H9 (cell line): ENCODE results near the gene NFKB1. TPM values are rescaled to one million over a fixed set of nuclear protein-coding genes. Genes with fewer than 3 reads are reported as not detected.

Experiments used
- DNase-seq: peaks from one replicate; pipeline ENCODE4 v3.0.0-alpha.2; 2017
- H2AFZ ChIP-seq: one replicate; pipeline ENCODE4 v1.6.1; 2013; ENCODE audit warnings: mild to moderate bottlenecking, low read length, control low read depth, moderate library complexity
- H2AK5ac ChIP-seq: 2 replicates; pipeline ENCODE4 v1.6.1; 2013; ENCODE audit warnings: low read length, control low read depth, mixed read lengths; ENCODE audit not compliant: insufficient read length
- H2BK120ac ChIP-seq: one replicate; pipeline ENCODE4 v1.6.1; 2013; ENCODE audit warnings: low read depth, mild to moderate bottlenecking, low read length, control low read depth, inconsistent platforms; ENCODE audit not compliant: poor library complexity, severe bottlenecking
- H2BK12ac ChIP-seq: 2 replicates; pipeline ENCODE4 v1.6.1; 2013; ENCODE audit warnings: low read length, control low read depth, mixed read lengths, low read depth; ENCODE audit not compliant: insufficient read length
- H2BK15ac ChIP-seq: 2 replicates; pipeline ENCODE4 v1.6.1; 2013; ENCODE audit warnings: low read depth, low read length, control low read depth
- H2BK20ac ChIP-seq: one replicate; pipeline ENCODE4 v1.6.1; 2013; ENCODE audit warnings: low read depth, mild to moderate bottlenecking, low read length, control low read depth, inconsistent platforms; ENCODE audit not compliant: poor library complexity, severe bottlenecking
- H2BK5ac ChIP-seq: 2 replicates; pipeline ENCODE4 v1.6.1; 2013; ENCODE audit warnings: low read length, control low read depth, mixed read lengths; ENCODE audit not compliant: insufficient read length
- H3K14ac ChIP-seq: 2 replicates; pipeline ENCODE4 v1.6.1; 2013; ENCODE audit warnings: low read length, control low read depth; ENCODE audit not compliant: insufficient read depth
- H3K18ac ChIP-seq: 2 replicates; pipeline ENCODE4 v1.6.1; 2013; ENCODE audit warnings: low read depth, mild to moderate bottlenecking, mixed read lengths, low read length, control low read depth; ENCODE audit not compliant: insufficient read length
- H3K23ac ChIP-seq: 2 replicates; pipeline ENCODE4 v1.6.1; 2013; ENCODE audit warnings: low read length, control low read depth, mixed read lengths, low read depth; ENCODE audit not compliant: insufficient read length
- H3K23me2 ChIP-seq: 2 replicates; pipeline ENCODE4 v1.6.1; 2013; ENCODE audit warnings: low read depth, mild to moderate bottlenecking, mixed read lengths, low read length, control low read depth; ENCODE audit not compliant: insufficient read length, poor library complexity, severe bottlenecking
- H3K27ac ChIP-seq: 2 replicates; pipeline ENCODE4 v1.5.1; 2013; ENCODE audit warnings: low read length, control low read depth, mixed read lengths, low read depth; ENCODE audit not compliant: insufficient read length
- H3K27me3 ChIP-seq: 2 replicates; pipeline ENCODE4 v1.6.1; 2013; ENCODE audit warnings: low read length, control low read depth, inconsistent platforms; ENCODE audit not compliant: insufficient read depth
- H3K4ac ChIP-seq: 2 replicates; pipeline ENCODE4 v1.6.1; 2013; ENCODE audit warnings: low read depth, mild to moderate bottlenecking, control low read depth, inconsistent platforms, low read length, moderate library complexity
- H3K4me1 ChIP-seq: 2 replicates; pipeline ENCODE4 v1.6.1; 2013; ENCODE audit warnings: low read length, control low read depth, inconsistent platforms; ENCODE audit not compliant: insufficient read depth
- H3K4me2 ChIP-seq: 2 replicates; pipeline ENCODE4 v1.6.1; 2013; ENCODE audit warnings: low read length, control low read depth, mixed read lengths; ENCODE audit not compliant: insufficient read length, insufficient read depth
- H3K56ac ChIP-seq: 2 replicates; pipeline ENCODE4 v1.6.1; 2013; ENCODE audit warnings: low read depth, mild to moderate bottlenecking, mixed read lengths, low read length, control low read depth; ENCODE audit not compliant: insufficient read length
- H3K79me1 ChIP-seq: 2 replicates; pipeline ENCODE4 v1.6.1; 2013; ENCODE audit warnings: low read depth, mild to moderate bottlenecking, moderate library complexity, low read length, control low read depth, inconsistent platforms; ENCODE audit not compliant: insufficient read depth, poor library complexity, severe bottlenecking
- H3K79me2 ChIP-seq: 2 replicates; pipeline ENCODE4 v1.6.1; 2013; ENCODE audit warnings: low read length, control low read depth, inconsistent platforms; ENCODE audit not compliant: insufficient read depth
- H3K9ac ChIP-seq: 2 replicates; pipeline ENCODE4 v1.6.1; 2013; ENCODE audit warnings: low read length, control low read depth, mixed read lengths; ENCODE audit not compliant: insufficient read length; ENCODE audit errors: extremely low read depth
- H3K9me3 ChIP-seq: one replicate; pipeline ENCODE4 v1.6.1; 2013; ENCODE audit warnings: low read depth, low read length, inconsistent platforms; ENCODE audit not compliant: control insufficient read depth
- H3T11ph ChIP-seq: one replicate; pipeline ENCODE4 v1.6.1; 2013; ENCODE audit warnings: mild to moderate bottlenecking, low read length, control low read depth, inconsistent platforms
- H4K20me1 ChIP-seq: one replicate; pipeline ENCODE4 v1.6.1; 2013; ENCODE audit not compliant: control insufficient read depth, insufficient read length, insufficient read depth
- H4K5ac ChIP-seq: 2 replicates; pipeline ENCODE4 v1.6.1; 2013; ENCODE audit warnings: low read depth, mild to moderate bottlenecking, mixed read lengths, low read length, control low read depth; ENCODE audit not compliant: insufficient read length
- H4K8ac ChIP-seq: replicated peaks from 2 replicates; pipeline ENCODE4 v1.6.1; 2013; ENCODE audit warnings: low read length, control low read depth, mixed read lengths, low read depth; ENCODE audit not compliant: insufficient read length
- H4K91ac ChIP-seq: 2 replicates; pipeline ENCODE4 v1.6.1; 2013; ENCODE audit warnings: low read depth, mild to moderate bottlenecking, moderate library complexity, mixed read lengths, low read length, control low read depth; ENCODE audit not compliant: insufficient read length
- H3K27ac Mint-ChIP-seq, 3 experiments: 2 replicates in 2 of 3; 3 replicates in 1 of 3; pipeline ENCODE4 v1.8.0; 2020 to 2021; ENCODE audit warnings: mixed read lengths in 3 of 3, mild to moderate bottlenecking in 1 of 3, moderate library complexity in 1 of 3
- H3K27me3 Mint-ChIP-seq: 2 replicates; pipeline ENCODE4 v1.8.0; 2021; ENCODE audit warnings: low read depth, mild to moderate bottlenecking, moderate library complexity, mixed read lengths
- H3K36me3 Mint-ChIP-seq, 3 experiments: 2 replicates in 2 of 3; 3 replicates in 1 of 3; pipeline ENCODE4 v1.8.0; 2020 to 2021; ENCODE audit warnings: low read depth in 3 of 3, mixed read lengths in 3 of 3; ENCODE audit not compliant: insufficient read depth in 1 of 3
- H3K4me1 Mint-ChIP-seq, 2 experiments: 2 replicates each; pipeline ENCODE4 v1.8.0; 2020; ENCODE audit warnings: mixed read lengths in 2 of 2
- H3K4me3 Mint-ChIP-seq, 2 experiments: 2 replicates in 1 of 2; 3 replicates in 1 of 2; pipeline ENCODE4 v1.8.0; 2020 to 2021; ENCODE audit warnings: mild to moderate bottlenecking in 2 of 2, mixed read lengths in 2 of 2, moderate library complexity in 1 of 2
- H3K9me3 Mint-ChIP-seq, 2 experiments: 2 replicates in 1 of 2; 3 replicates in 1 of 2; pipeline ENCODE4 v1.8.0; 2020; ENCODE audit warnings: mild to moderate bottlenecking in 2 of 2, mixed read lengths in 2 of 2, moderate library complexity in 1 of 2
- WGBS: extraction: QIAGEN DNeasy Blood & Tissue Kit; methylation state at CpG from one replicate; pipeline ENCODE4 v1.1.7; 2013; ENCODE audit warnings: missing lambda C conversion rate, low lambda C conversion rate, mixed read lengths; ENCODE audit not compliant: insufficient read length; ENCODE audit errors: extremely low coverage; 5-methylcytosine and 5-hydroxymethylcytosine counted together
- total RNA-seq: library from RNA; stranded (reverse); gene quantifications from 2 replicates; pipeline ENCODE4 v1.2.1, GENCODE V29; 2021
- TF ChIP-seq, protein P1 (sequence below): fragments of 200-600 bp; sonication (generic); conservative IDR thresholded peaks from 3 replicates; pipeline ENCODE4 v1.8.0; 2021; ENCODE audit warnings: antibody characterized with exemption, mild to moderate bottlenecking

Gene NFKB1
- total RNA-seq, 1 experiment from 2014 or later: 5.7 TPM

DNA sequence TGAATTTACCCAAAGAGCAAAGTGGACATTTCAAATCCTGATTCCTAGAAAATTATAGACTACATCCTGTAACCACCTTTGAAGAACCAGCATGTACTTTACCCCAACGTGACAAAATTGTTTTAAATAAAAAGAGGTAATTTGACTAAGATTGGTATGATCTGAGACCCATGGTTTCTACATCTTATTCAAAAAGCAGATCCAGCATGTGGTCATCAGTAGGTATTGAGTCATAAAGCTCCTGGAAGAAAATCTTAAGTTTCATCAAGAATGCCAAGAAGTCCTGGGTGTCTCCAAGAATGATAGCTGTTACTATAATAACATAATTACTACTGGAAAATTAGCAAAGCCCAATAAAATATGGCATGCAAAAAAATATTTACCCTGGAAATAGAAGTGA is 61.8 kb downstream of the NFKB1 start:
- H3T11ph ChIP-seq: no peak overlapping the region
- H3K79me2 ChIP-seq: no peaks in the 10 kb centered on the region
- Mint-ChIP-seq H3K27me3 (no peaks in the 10 kb centered on the region), H3K36me3 (no peaks in the 10 kb centered on the region), H3K27ac (no peak overlapping the region), H3K4me1 (peaks cover 0 to 4% of the 10 kb centered on the region in 2 experiments; a peak in 1 of 4 replicates), H3K9me3 (no peaks in the 10 kb centered on the region), H3K4me3 (no peak overlapping the region)
- WGBS: no CpG with 5 or more reads among the region's 1 CpG
- H2BK12ac ChIP-seq: no peak overlapping the region
- H4K91ac ChIP-seq: no peak overlapping the region
- TF ChIP-seq, protein P1, sequence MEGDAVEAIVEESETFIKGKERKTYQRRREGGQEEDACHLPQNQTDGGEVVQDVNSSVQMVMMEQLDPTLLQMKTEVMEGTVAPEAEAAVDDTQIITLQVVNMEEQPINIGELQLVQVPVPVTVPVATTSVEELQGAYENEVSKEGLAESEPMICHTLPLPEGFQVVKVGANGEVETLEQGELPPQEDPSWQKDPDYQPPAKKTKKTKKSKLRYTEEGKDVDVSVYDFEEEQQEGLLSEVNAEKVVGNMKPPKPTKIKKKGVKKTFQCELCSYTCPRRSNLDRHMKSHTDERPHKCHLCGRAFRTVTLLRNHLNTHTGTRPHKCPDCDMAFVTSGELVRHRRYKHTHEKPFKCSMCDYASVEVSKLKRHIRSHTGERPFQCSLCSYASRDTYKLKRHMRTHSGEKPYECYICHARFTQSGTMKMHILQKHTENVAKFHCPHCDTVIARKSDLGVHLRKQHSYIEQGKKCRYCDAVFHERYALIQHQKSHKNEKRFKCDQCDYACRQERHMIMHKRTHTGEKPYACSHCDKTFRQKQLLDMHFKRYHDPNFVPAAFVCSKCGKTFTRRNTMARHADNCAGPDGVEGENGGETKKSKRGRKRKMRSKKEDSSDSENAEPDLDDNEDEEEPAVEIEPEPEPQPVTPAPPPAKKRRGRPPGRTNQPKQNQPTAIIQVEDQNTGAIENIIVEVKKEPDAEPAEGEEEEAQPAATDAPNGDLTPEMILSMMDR: no peak
- H4K8ac ChIP-seq: no peak overlapping the region
- H4K5ac ChIP-seq: no peak overlapping the region
- no peak overlapping the region for H3K23ac ChIP-seq
- H2BK120ac ChIP-seq: no peak overlapping the region
- no peak overlapping the region for H3K56ac ChIP-seq
- no peak overlapping the region for H3K14ac ChIP-seq
- no peak overlapping the region for H3K27ac ChIP-seq
- H2BK20ac ChIP-seq: no peak overlapping the region
- H2BK15ac ChIP-seq: no peak overlapping the region
- H2AK5ac ChIP-seq: no peak overlapping the region
- H3K4me1 ChIP-seq: no peaks in the 10 kb centered on the region
- H3K27me3 ChIP-seq: no peaks in the 10 kb centered on the region
- H3K23me2 ChIP-seq: no peaks in the 10 kb centered on the region
- H3K9ac ChIP-seq: no peak overlapping the region
- no peak overlapping the region for H2AFZ ChIP-seq
- H3K79me1 ChIP-seq: no peaks in the 10 kb centered on the region
- H3K9me3 ChIP-seq: no peaks in the 10 kb centered on the region
- no peak for DNase-seq
- H3K18ac ChIP-seq: no peak overlapping the region
- H4K20me1 ChIP-seq: no peaks in the 10 kb centered on the region
- no peak overlapping the region for H2BK5ac ChIP-seq
- no peak overlapping the region for H3K4ac ChIP-seq
- H3K4me2 ChIP-seq: no peak overlapping the region
